Measurements from ENCODE around the gene SGCD. TPM values are rescaled to one million over a fixed set of nuclear protein-coding genes. Genes with fewer than 3 reads are reported as not detected.

SGCD gene
- total RNA-seq, 4 donors from 2014 or later, result 3.4 to 86.5 (median 8.1) TPM

GRCh38 chr5:156716591-156717380 is 389.8 kb downstream of the SGCD start:
- no peaks in the 10 kb centered on the region for H3K27me3 ChIP-seq
- H3K4me1 ChIP-seq, result no peaks in the 10 kb centered on the region
- H3K36me3 ChIP-seq, result no peaks in the 10 kb centered on the region
- DNase-seq, result no peak
- no peak overlapping the region for H3K27ac ChIP-seq
- H3K4me3 ChIP-seq, result no peak overlapping the region
- no peak for TF ChIP-seq CTCF (IDR thresholded peaks at IDR 0.05)
- no peak for TF ChIP-seq POLR2A (IDR thresholded peaks at IDR 0.05)
- intact Hi-C loops (cut with DNase I; ENCODE audit: low total_unique reads), result no loop called here
- H3K9me3 ChIP-seq, result no peaks in the 10 kb centered on the region

DNA sequence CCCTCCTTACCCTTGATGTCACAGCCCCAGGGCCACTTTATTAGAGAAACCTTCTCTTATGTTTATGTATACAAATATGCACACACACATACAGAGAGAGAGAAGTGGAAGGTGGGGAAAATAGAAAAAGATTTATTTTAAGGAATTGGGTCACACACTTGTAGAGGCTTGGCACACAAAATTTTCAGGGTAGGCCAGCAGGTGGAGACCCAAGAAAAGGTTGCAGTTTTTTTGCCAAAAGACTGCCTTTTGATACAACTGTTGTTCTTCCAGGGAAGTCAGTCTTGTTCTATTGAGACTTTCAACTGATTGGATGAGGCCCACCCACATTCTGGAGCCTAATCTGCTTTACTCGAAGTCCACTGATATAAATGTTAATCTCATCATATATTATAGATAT is 392.0 kb downstream of the SGCD start:
- TF ChIP-seq CTCF (IDR thresholded peaks at IDR 0.05), result no peak
- no peak for TF ChIP-seq POLR2A (IDR thresholded peaks at IDR 0.05)
- DNase-seq, result no peak
- Histone ChIP-seq H3K4me3 (no peak overlapping the region), H3K27ac (no peak overlapping the region), H3K36me3 (no peaks in the 10 kb centered on the region), H3K27me3 (no peaks in the 10 kb centered on the region), H3K4me1 (no peaks in the 10 kb centered on the region), H3K9me3 (no peaks in the 10 kb centered on the region)
- intact Hi-C loops (cut with DNase I; ENCODE audit: low total_unique reads), result no loop called here

DNA sequence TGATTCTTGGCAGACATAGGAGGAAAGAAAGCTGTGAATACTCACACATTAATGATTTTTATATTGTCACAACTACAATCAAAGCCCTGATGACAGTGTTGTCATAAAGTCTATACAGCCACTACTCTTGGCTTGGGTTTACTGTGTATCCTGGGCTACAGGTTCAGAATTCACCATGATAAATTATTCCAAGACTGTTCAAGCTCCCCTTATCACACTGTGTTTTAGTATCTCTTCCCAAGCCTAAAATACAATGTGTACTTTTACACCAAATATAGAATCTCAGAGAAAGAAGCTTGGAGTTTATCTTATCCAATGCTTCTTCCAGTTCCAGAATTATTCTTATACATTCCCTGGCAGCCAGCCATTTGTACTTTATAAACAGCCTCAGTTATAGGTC is 395.4 kb downstream of the SGCD start:
- H3K4me1 ChIP-seq, result no peaks in the 10 kb centered on the region
- no peak overlapping the region for H3K4me3 ChIP-seq
- DNase-seq, result no peak
- H3K27me3 ChIP-seq, result no peaks in the 10 kb centered on the region
- H3K9me3 ChIP-seq, result no peaks in the 10 kb centered on the region
- no peaks in the 10 kb centered on the region for H3K36me3 ChIP-seq
- no peak overlapping the region for H3K27ac ChIP-seq
- intact Hi-C loops (cut with DNase I; ENCODE audit: low total_unique reads), result no loop called here
- no peak for TF ChIP-seq CTCF (IDR thresholded peaks at IDR 0.05)
- no peak for TF ChIP-seq POLR2A (IDR thresholded peaks at IDR 0.05)

DNA sequence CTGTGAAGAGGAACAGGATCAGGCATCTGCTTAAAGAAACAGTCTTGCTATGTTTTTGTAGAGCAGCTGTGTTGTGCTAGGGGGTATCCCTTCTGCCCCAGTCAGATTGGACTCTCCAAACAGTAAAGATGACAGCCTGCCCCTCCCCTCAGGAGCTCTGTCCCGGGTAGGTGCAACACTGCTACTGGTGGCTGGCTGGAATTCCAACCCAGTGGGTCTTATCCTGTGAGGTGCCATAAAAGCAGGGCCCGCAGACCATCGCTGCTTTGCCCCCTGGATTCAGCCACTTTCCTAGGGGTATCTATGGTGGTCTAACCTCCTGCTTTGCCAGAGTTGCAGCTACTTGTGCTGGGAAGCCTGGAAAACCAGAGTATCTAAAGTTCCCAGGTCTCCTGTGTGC is 408.5 kb downstream of the SGCD start:
- Histone ChIP-seq H3K4me3 (no peak overlapping the region), H3K36me3 (no peaks in the 10 kb centered on the region), H3K4me1 (no peaks in the 10 kb centered on the region), H3K9me3 (no peaks in the 10 kb centered on the region), H3K27ac (no peak overlapping the region), H3K27me3 (no peaks in the 10 kb centered on the region)
- TF ChIP-seq CTCF (IDR thresholded peaks at IDR 0.05) (no peak), POLR2A (IDR thresholded peaks at IDR 0.05) (no peak)
- intact Hi-C loops (cut with DNase I; ENCODE audit: low total_unique reads), result no loop called here
- DNase-seq, result no peak

- Histone ChIP-seq H3K4me3 (no peak overlapping the region), H3K27ac (no peak overlapping the region), H3K9me3 (no peaks in the 10 kb centered on the region), H3K4me1 (no peaks in the 10 kb centered on the region), H3K27me3 (no peaks in the 10 kb centered on the region), H3K36me3 (no peaks in the 10 kb centered on the region)
- no peak for DNase-seq
- TF ChIP-seq POLR2A (IDR thresholded peaks at IDR 0.05) (no peak), CTCF (IDR thresholded peaks at IDR 0.05) (no peak)
- intact Hi-C loops (cut with DNase I; ENCODE audit: low total_unique reads), result no loop called here
Observed at GRCh38 chr5:156741516-156741915, 414.6 kb downstream of the SGCD start.

Data from uterus (tissue), 4 donors.